ENCODE results near the gene WWTR1. TPM values are rescaled to one million over a fixed set of nuclear protein-coding genes. Genes with fewer than 3 reads are reported as not detected.

WWTR1 gene
- total RNA-seq, 4 donors from 2014 or later: 40.3 to 80.4 (median 67.6) TPM

DNA sequence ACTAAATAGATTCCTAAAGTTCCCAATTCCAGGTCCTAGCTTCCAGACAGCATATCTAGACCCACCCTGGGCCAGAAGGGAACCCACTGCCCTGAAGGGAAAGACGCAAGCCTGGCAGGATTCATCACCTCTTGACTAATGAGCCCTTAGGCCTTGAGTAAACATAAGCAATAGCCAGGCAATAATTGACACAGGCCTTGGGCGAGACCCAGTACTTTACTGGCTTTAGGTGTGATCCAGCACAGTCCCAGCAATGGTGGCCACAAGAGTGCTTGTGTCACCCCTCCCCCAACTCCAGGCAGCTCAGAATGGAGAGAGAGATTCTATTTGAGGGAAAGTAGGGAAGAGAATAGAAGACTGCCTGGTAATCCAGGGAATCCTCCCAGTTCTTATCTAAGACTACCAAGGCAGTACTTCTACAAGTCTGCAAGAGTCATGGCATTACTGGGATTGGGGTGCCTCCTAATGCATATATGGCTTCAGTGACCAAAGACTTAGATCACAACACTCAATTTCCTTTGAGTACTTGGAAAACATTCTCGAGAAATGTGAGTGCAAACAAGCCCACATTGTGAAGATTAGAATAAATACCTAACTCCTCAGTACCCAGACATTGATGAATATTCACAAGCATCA is 30.4 kb upstream of the WWTR1 start:
- Histone ChIP-seq H3K4me1 (no peaks in the 10 kb centered on the region), H3K4me3 (no peak overlapping the region), H3K9me3 (no peaks in the 10 kb centered on the region), H3K36me3 (no peaks in the 10 kb centered on the region), H3K27ac (no peak overlapping the region), H3K27me3 (no peaks in the 10 kb centered on the region)
- intact Hi-C loops (cut with DNase I; ENCODE audit: low total_unique reads) (no loop called here), in situ Hi-C loops (cut with MboI; ENCODE audit: low pct_ligation_motif_present in 1 of 4, low pct_unique_long_range_greater_than_20kb in 1 of 4, low sequenced_read_pairs in 3 of 4) (no loop called here)
- DNase-seq: no peak
- 66 to 81% methylated on average over 2 to 3 of the region's 3 CpGs for WGBS, 2 donors (ENCODE audit: low coverage in 1 of 2)
- TF ChIP-seq POLR2A (IDR thresholded peaks at IDR 0.05) (no peak), EP300 (IDR thresholded peaks at IDR 0.05; ENCODE audit: low read depth) (no peak), POLR2AphosphoS5 (IDR thresholded peaks at IDR 0.05) (no peak)
- TF ChIP-seq, protein P1, sequence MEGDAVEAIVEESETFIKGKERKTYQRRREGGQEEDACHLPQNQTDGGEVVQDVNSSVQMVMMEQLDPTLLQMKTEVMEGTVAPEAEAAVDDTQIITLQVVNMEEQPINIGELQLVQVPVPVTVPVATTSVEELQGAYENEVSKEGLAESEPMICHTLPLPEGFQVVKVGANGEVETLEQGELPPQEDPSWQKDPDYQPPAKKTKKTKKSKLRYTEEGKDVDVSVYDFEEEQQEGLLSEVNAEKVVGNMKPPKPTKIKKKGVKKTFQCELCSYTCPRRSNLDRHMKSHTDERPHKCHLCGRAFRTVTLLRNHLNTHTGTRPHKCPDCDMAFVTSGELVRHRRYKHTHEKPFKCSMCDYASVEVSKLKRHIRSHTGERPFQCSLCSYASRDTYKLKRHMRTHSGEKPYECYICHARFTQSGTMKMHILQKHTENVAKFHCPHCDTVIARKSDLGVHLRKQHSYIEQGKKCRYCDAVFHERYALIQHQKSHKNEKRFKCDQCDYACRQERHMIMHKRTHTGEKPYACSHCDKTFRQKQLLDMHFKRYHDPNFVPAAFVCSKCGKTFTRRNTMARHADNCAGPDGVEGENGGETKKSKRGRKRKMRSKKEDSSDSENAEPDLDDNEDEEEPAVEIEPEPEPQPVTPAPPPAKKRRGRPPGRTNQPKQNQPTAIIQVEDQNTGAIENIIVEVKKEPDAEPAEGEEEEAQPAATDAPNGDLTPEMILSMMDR (IDR thresholded peaks at IDR 0.05): no peak

DNA sequence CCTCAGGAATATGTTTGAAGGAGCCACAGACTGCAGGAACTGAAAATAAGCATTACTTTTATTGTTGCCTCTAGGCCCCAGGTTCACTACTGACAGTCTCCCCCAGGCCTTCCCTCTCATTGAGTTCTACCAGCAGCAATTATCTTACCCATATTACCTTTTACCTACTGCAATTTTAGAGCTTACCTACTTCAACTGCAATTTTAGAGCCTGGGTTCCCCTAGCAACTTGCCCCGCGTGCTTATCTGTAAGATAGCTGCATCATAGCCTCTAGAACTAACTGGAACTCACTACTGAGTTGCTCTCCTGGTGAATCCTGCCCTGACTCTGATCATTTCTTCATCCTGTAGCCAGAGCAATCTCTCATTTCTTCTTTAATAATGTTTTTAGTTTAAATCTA is 29.2 kb upstream of the WWTR1 start:
- Histone ChIP-seq H3K36me3 (no peaks in the 10 kb centered on the region), H3K4me1 (no peaks in the 10 kb centered on the region), H3K27me3 (no peaks in the 10 kb centered on the region), H3K4me3 (no peak overlapping the region), H3K9me3 (no peaks in the 10 kb centered on the region), H3K27ac (no peak overlapping the region)
- no peak for TF ChIP-seq POLR2AphosphoS5 (IDR thresholded peaks at IDR 0.05)
- no peak for TF ChIP-seq POLR2A (IDR thresholded peaks at IDR 0.05)
- TF ChIP-seq, protein P1 (IDR thresholded peaks at IDR 0.05): no peak
- TF ChIP-seq EP300 (IDR thresholded peaks at IDR 0.05; ENCODE audit: low read depth): no peak
- no peak for DNase-seq
- in situ Hi-C loops (cut with MboI; ENCODE audit: low pct_ligation_motif_present in 1 of 4, low pct_unique_long_range_greater_than_20kb in 1 of 4, low sequenced_read_pairs in 3 of 4) (no loop called here), intact Hi-C loops (cut with DNase I; ENCODE audit: low total_unique reads) (no loop called here)
- WGBS, 2 donors (ENCODE audit: low coverage in 1 of 2): 90 to 93% methylated on average over 2 of the region's 2 CpGs

DNA sequence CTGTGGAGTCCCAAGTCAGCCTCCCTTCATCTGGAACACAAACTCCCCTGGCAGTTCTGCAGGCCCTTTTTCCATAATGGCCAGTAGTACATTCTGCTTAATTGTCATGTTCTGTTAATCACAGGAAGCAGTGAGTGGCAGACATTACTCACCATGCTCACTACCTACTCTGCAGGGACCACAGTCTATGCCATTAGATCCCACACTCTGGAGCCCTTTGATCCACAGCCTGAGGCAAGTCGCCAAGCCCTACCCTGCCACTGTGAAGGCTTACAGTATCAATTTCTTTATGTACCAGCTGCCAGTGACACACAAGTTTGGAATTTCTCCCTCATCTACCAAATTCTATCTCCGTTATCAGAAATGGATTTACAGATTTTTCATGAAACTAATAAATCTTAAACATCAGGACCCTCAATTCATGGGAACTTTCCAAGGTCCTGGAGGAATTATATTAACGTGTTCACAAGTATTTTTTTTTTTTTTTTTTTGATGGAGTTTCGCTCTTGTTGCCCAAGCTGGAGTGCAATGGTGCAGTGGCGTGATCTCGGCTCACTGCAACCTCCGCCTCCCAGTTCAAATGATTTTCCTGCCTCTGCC is 20.6 kb upstream of the WWTR1 start:
- no peak for DNase-seq
- no peak overlapping the region for H3K27ac ChIP-seq
- WGBS, 2 donors (ENCODE audit: low coverage in 1 of 2): 88 to 92% methylated on average over 7 of the region's 7 CpGs
- H3K9me3 ChIP-seq: no peaks in the 10 kb centered on the region
- in situ Hi-C loops (cut with MboI; ENCODE audit: low pct_ligation_motif_present in 1 of 4, low pct_unique_long_range_greater_than_20kb in 1 of 4, low sequenced_read_pairs in 3 of 4): no loop called here
- TF ChIP-seq POLR2AphosphoS5 (IDR thresholded peaks at IDR 0.05) (no peak), EP300 (IDR thresholded peaks at IDR 0.05; ENCODE audit: low read depth) (no peak)
- no peaks in the 10 kb centered on the region for H3K27me3 ChIP-seq
- intact Hi-C loops (cut with DNase I; ENCODE audit: low total_unique reads): no loop called here
- H3K36me3 ChIP-seq: no peaks in the 10 kb centered on the region
- no peaks in the 10 kb centered on the region for H3K4me1 ChIP-seq
- H3K4me3 ChIP-seq: no peak overlapping the region

DNA sequence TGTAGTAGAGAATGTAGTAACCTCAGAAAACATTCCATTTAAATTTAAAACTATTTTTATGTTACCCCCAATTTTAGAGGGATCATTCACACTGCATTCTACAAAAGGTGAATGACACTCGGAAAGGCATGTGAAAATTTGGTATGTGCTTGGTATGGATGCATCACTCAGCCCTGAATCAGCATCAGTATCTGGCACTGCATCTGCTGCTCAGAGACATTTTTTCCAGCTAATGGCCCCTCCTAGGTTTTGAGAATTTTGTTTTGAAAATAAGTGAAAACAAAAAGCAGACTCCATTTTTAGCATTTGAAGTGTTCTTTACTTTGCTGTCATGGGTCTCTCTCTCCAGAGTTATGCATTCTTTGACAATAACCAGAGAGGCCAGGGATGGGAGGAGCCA is 15.6 kb upstream of the WWTR1 start:
- no peak for DNase-seq
- in situ Hi-C loops (cut with MboI; ENCODE audit: low pct_ligation_motif_present in 1 of 4, low pct_unique_long_range_greater_than_20kb in 1 of 4, low sequenced_read_pairs in 3 of 4) (no loop called here), intact Hi-C loops (cut with DNase I; ENCODE audit: low total_unique reads) (no loop called here)
- no peaks in the 10 kb centered on the region for H3K36me3 ChIP-seq
- H3K4me3 ChIP-seq: no peak overlapping the region
- peaks cover 3% of the 10 kb centered on the region for H3K27me3 ChIP-seq
- H3K4me1 ChIP-seq: no peaks in the 10 kb centered on the region
- H3K27ac ChIP-seq: no peak overlapping the region
- no peak for TF ChIP-seq EP300 (IDR thresholded peaks at IDR 0.05; ENCODE audit: low read depth)
- TF ChIP-seq POLR2A (IDR thresholded peaks at IDR 0.05): no peak
- TF ChIP-seq, protein P1 (IDR thresholded peaks at IDR 0.05): no peak
- no peak for TF ChIP-seq POLR2AphosphoS5 (IDR thresholded peaks at IDR 0.05)
- WGBS, 2 donors (ENCODE audit: low coverage in 1 of 2): 83 to 97% methylated on average over 1 of the region's 1 CpG
- H3K9me3 ChIP-seq: no peaks in the 10 kb centered on the region
